H1 (cell line): ENCODE measurements around the gene CAMKK2. TPM values are rescaled to one million over a fixed set of nuclear protein-coding genes. Genes with fewer than 3 reads are reported as not detected.

Experiments
- CTCF ChIA-PET: fragments of 300-600 bp; sonication (Branson Sonifier 250); formaldehyde crosslinking; loops from one replicate; lab custom pipeline; 2021; ENCODE audit not compliant: partially characterized antibody; lab: Charles Lee
- POLR2A ChIA-PET: fragments of 300-600 bp; sonication (Branson Sonifier 250); formaldehyde crosslinking; loops from one replicate; lab custom pipeline; 2021; ENCODE audit warnings: inconsistent platforms; ENCODE audit not compliant: partially characterized antibody; lab: Charles Lee
- DNase-seq, 2 experiments: peaks; one replicate each; pipeline versions ENCODE4 v3.0.0 to v3.0.0-alpha.2; 2010 to 2022; ENCODE audit warnings: low spot score in 2 of 2, low read depth in 1 of 2, mixed read lengths in 1 of 2
- FAIRE-seq: peaks from 2 replicates; lab custom pipeline; 2011; peaks lifted over from hg19 to GRCh38; lab: Jason Lieb, UNC
- H2AFZ ChIP-seq: 2 replicates; pipeline ENCODE4 v1.8.1; 2012; ENCODE audit warnings: low read length, inconsistent platforms
- H2AK5ac ChIP-seq: 2 replicates; pipeline ENCODE4 v1.6.1; 2013; ENCODE audit warnings: low read depth, low read length
- H2BK120ac ChIP-seq: replicated peaks from 2 replicates; pipeline ENCODE3; 2013; ENCODE audit warnings: low read depth, low read length, inconsistent platforms
- H2BK12ac ChIP-seq: 2 replicates; pipeline ENCODE4 v1.6.1; 2013; ENCODE audit warnings: low read depth, low read length
- H2BK15ac ChIP-seq: 2 replicates; pipeline ENCODE4 v1.6.1; 2013; ENCODE audit warnings: low read length
- H2BK20ac ChIP-seq: 2 replicates; pipeline ENCODE4 v1.6.1; 2013; ENCODE audit warnings: low read length
- H2BK5ac ChIP-seq: 2 replicates; pipeline ENCODE4 v1.6.1; 2013; ENCODE audit warnings: low read depth, low read length
- H3K14ac ChIP-seq: 2 replicates; pipeline ENCODE4 v1.6.1; 2013; ENCODE audit warnings: inconsistent platforms; ENCODE audit not compliant: insufficient read length
- H3K18ac ChIP-seq: 2 replicates; pipeline ENCODE4 v1.6.1; 2013; ENCODE audit warnings: low read length; ENCODE audit errors: extremely low read depth
- H3K23ac ChIP-seq: 2 replicates; pipeline ENCODE4 v1.6.1; 2013; ENCODE audit warnings: inconsistent platforms; ENCODE audit not compliant: insufficient read length
- H3K23me2 ChIP-seq: 2 replicates; pipeline ENCODE4 v1.6.1; 2013; ENCODE audit warnings: low read depth, low read length
- H3K27ac ChIP-seq: 2 replicates; pipeline ENCODE4 v1.6.1; 2011; ENCODE audit warnings: low read depth, low read length, inconsistent platforms
- H3K27me3 ChIP-seq, 4 experiments: replicated peaks in 1 of 4; 1 replicate in 1 of 4; 2 replicates in 3 of 4; pipeline versions ENCODE4 v1.6.1 to v1.8.1; 2011 to 2013; ENCODE audit warnings: low read length in 3 of 4, mild to moderate bottlenecking in 3 of 4, inconsistent platforms in 2 of 4, mixed read lengths in 2 of 4, moderate library complexity in 1 of 4; ENCODE audit not compliant: control insufficient read depth in 3 of 4, insufficient read depth in 3 of 4; ENCODE audit errors: extremely low read depth in 1 of 4
- H3K36me3 ChIP-seq, 4 experiments: 2 replicates each; pipeline versions ENCODE4 v1.6.1 to v1.8.1; 2011 to 2013; ENCODE audit warnings: mild to moderate bottlenecking in 4 of 4, low read length in 3 of 4, moderate library complexity in 2 of 4, control low read depth in 1 of 4, inconsistent platforms in 1 of 4; ENCODE audit not compliant: insufficient read depth in 4 of 4, control insufficient read depth in 2 of 4
- H3K4ac ChIP-seq: replicated peaks from 2 replicates; pipeline ENCODE3; 2013; ENCODE audit warnings: low read length, low read depth, mixed read lengths, inconsistent platforms; ENCODE audit not compliant: insufficient read length
- H3K4me1 ChIP-seq, 4 experiments: replicated peaks in 1 of 4; 1 replicate in 1 of 4; 2 replicates in 3 of 4; pipeline versions ENCODE4 v1.6.1 to v1.8.1; 2011 to 2013; ENCODE audit warnings: low read length in 3 of 4, inconsistent platforms in 2 of 4, mixed read lengths in 1 of 4; ENCODE audit not compliant: insufficient read depth in 4 of 4, control insufficient read depth in 3 of 4
- H3K4me2 ChIP-seq, 2 experiments: 2 replicates each; pipeline versions ENCODE4 v1.6.1 to v1.8.1; 2011 to 2013; ENCODE audit warnings: low read depth in 2 of 2, low read length in 2 of 2, control low read depth in 1 of 2, inconsistent platforms in 1 of 2, mild to moderate bottlenecking in 1 of 2; ENCODE audit not compliant: insufficient read depth in 1 of 2
- H3K4me3 ChIP-seq, 4 experiments: fragments of 200-600, 300-600 bp in 1 of 4; sonication (generic), shearing (Covaris generic), sonication (Bioruptor Twin) in 1 of 4; 2 replicates each; pipeline versions ENCODE4 v1.5.1 to v1.8.1; 2011 to 2016; ENCODE audit warnings: low read length in 4 of 4, low read depth in 3 of 4, control low read depth in 2 of 4, inconsistent platforms in 2 of 4, mild to moderate bottlenecking in 2 of 4, mixed read lengths in 1 of 4, moderate library complexity in 1 of 4; ENCODE audit not compliant: insufficient read depth in 2 of 4; ENCODE audit errors: extremely low read depth in 1 of 4
- H3K56ac ChIP-seq: replicated peaks from 2 replicates; pipeline ENCODE3; 2013; ENCODE audit warnings: low read depth, mild to moderate bottlenecking, mixed read lengths, low read length, inconsistent platforms; ENCODE audit not compliant: insufficient read length
- H3K79me1 ChIP-seq: 2 replicates; pipeline ENCODE4 v1.6.1; 2013; ENCODE audit warnings: low read depth, low read length, control low read depth
- H3K79me2 ChIP-seq, 2 experiments: 2 replicates each; pipeline versions ENCODE4 v1.6.1 to v1.8.1; 2012 to 2013; ENCODE audit warnings: low read length in 2 of 2, mild to moderate bottlenecking in 2 of 2, inconsistent platforms in 1 of 2; ENCODE audit not compliant: insufficient read depth in 2 of 2, control insufficient read depth in 1 of 2
- H3K9ac ChIP-seq, 4 experiments: replicated peaks in 1 of 4; 1 replicate in 1 of 4; 2 replicates in 3 of 4; pipeline versions ENCODE4 v1.6.1 to v1.8.1; 2011 to 2013; ENCODE audit warnings: low read depth in 3 of 4, low read length in 3 of 4, control low read depth in 2 of 4, mild to moderate bottlenecking in 2 of 4, moderate library complexity in 2 of 4, inconsistent platforms in 1 of 4; ENCODE audit errors: extremely low read depth in 1 of 4
- H3K9me3 ChIP-seq, 2 experiments: 2 replicates each; pipeline versions ENCODE4 v1.6.1 to v1.8.1; 2012 to 2013; ENCODE audit warnings: mild to moderate bottlenecking in 2 of 2, moderate library complexity in 2 of 2, control low read depth in 1 of 2, inconsistent platforms in 1 of 2, low read depth in 1 of 2, low read length in 1 of 2, mixed read lengths in 1 of 2; ENCODE audit not compliant: insufficient read depth in 2 of 2
- H4K20me1 ChIP-seq, 2 experiments: replicated peaks in 1 of 2; 2 replicates each; pipeline versions ENCODE3 to v1.8.1; 2011 to 2013; ENCODE audit warnings: inconsistent platforms in 2 of 2, low read length in 2 of 2, mild to moderate bottlenecking in 1 of 2; ENCODE audit not compliant: insufficient read depth in 2 of 2, control insufficient read depth in 1 of 2
- H4K5ac ChIP-seq: 2 replicates; pipeline ENCODE4 v1.6.1; 2013; ENCODE audit warnings: low read length, low read depth, mixed read lengths, inconsistent platforms; ENCODE audit not compliant: insufficient read length
- H4K8ac ChIP-seq: 2 replicates; pipeline ENCODE4 v1.8.0; 2013; ENCODE audit warnings: mild to moderate bottlenecking, moderate library complexity, low read length, inconsistent platforms; ENCODE audit not compliant: insufficient read depth; ENCODE audit errors: extremely low read depth
- H4K91ac ChIP-seq: replicated peaks from 2 replicates; pipeline ENCODE3; 2013; ENCODE audit warnings: low read length, mixed read lengths, inconsistent platforms; ENCODE audit not compliant: insufficient read length
- whole genome bisulfite sequencing, 2 experiments: shearing (Covaris generic) in 1 of 2; methylation state at CpG; one replicate each; pipeline versions ENCODE4 v1.1.6 to v1.1.7; 2013 to 2015; ENCODE audit warnings: low lambda C conversion rate in 2 of 2, mixed read lengths in 2 of 2, inconsistent platforms in 1 of 2, low coverage in 1 of 2, missing lambda C conversion rate in 1 of 2; ENCODE audit not compliant: insufficient replicate concordance in 2 of 2, insufficient coverage in 1 of 2, insufficient read length in 1 of 2; ENCODE audit errors: extremely low coverage in 1 of 2, missing lambda C conversion rate in 1 of 2; 5-methylcytosine and 5-hydroxymethylcytosine counted together
- polyA plus RNA-seq, 7 experiments: library from polyadenylated mRNA; depleted of rRNA in 3 of 7; stranded (reverse) in 5 of 7; unstranded in 2 of 7; fragments of >200 nt in 5 of 7; fragments of 200-250 nt in 2 of 7; gene quantifications; 1 replicate in 5 of 7; 2 replicates in 1 of 7; 4 replicates in 1 of 7; pipeline versions ENCODE4 v1.2.1 to v1.2.3, GENCODE V29; 2011 to 2013; ENCODE audit warnings: missing spikeins in 2 of 7, mixed read lengths in 2 of 7
- total RNA-seq: library from RNA; stranded (reverse); fragmentation: NEBNext Ultra II Directional; extraction: Animal tissue kit (Norgen Biotek cat#: 25700); gene quantifications from 2 replicates; pipeline ENCODE4 v1.2.1, GENCODE V29; 2021

CAMKK2 gene
- total and polyA plus RNA-seq, 2 of the 8 experiments (the other 6 are each of a cell fraction or from before 2014, with no cell fraction given): 29.6 to 30.6 TPM

DNA sequence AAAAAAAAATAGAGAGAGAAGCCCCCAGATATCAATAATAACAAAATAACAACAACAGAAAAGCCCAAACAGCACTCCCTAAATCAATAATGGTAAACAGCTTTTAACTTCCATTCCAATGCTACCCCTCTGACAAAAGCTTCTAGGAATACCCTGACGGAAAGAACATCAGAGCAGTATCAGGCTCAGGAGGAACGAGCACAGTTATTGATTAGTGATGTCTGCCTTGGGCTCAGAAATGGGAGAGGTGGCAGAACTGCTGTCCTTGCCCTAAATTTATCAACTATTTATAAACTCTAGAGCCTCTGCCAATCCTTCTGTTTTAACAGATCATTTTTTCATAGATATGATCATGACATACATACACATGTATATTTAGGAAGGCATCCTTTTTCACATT lies 44.7 kb downstream of the CAMKK2 start:
- H3K56ac ChIP-seq: no peak overlapping the region
- FAIRE-seq (no peak), DNase-seq (no peak)
- H2BK12ac ChIP-seq: no peak overlapping the region
- H3K14ac ChIP-seq: no peak overlapping the region
- CTCF ChIA-PET: interaction anchor here (0.9 kb wide), 1 partner anchor 36 kb away, joined by 3 read pairs; no protein-coding TSS in a partner anchor
- H3K4me1 ChIP-seq: no peaks in the 10 kb centered on the region
- H3K27me3 ChIP-seq: no peaks in the 10 kb centered on the region
- H4K8ac ChIP-seq: no peak overlapping the region
- no peaks in the 10 kb centered on the region for H3K79me1 ChIP-seq
- no peak overlapping the region for H2AFZ ChIP-seq
- H2BK15ac ChIP-seq: no peak overlapping the region
- H4K91ac ChIP-seq: no peak overlapping the region
- no peak overlapping the region for H2AK5ac ChIP-seq
- no peak overlapping the region for H3K4me2 ChIP-seq
- 100% methylated on average over 2 of the region's 2 CpGs; no CpG with 5 or more reads in 1 of the 2 experiments for whole genome bisulfite sequencing, 2 experiments
- H3K4me3 ChIP-seq: no peak overlapping the region
- no peak overlapping the region for H3K4ac ChIP-seq
- no peak overlapping the region for H2BK20ac ChIP-seq
- no peak overlapping the region for H4K5ac ChIP-seq
- no peaks in the 10 kb centered on the region; the same call in 1 of the 2 replicates for H3K23me2 ChIP-seq
- no peaks in the 10 kb centered on the region for H3K79me2 ChIP-seq
- no peak overlapping the region for H2BK120ac ChIP-seq
- no peak overlapping the region for H2BK5ac ChIP-seq
- H3K36me3 ChIP-seq: peaks cover 11 to 46% (median 37%) of the 10 kb centered on the region in 4 experiments
- H4K20me1 ChIP-seq: no peaks in the 10 kb centered on the region
- POLR2A ChIA-PET: interaction anchor here (0.6 to 1.1 kb wide), 2 partner anchors 13 to 378 kb away, joined by 3 read pairs; no protein-coding TSS in a partner anchor
- no peak overlapping the region for H3K18ac ChIP-seq
- no peak overlapping the region for H3K27ac ChIP-seq
- H3K9me3 ChIP-seq: no peaks in the 10 kb centered on the region
- H3K23ac ChIP-seq: no peak overlapping the region
- no peak overlapping the region for H3K9ac ChIP-seq
